GM21360 (cell line): Measurements from ENCODE around the gene CDYL.

Source experiments
- ATAC-seq: cut with Tn5 transposase; IDR thresholded peaks from one replicate; pipeline ENCODE4 v1.9.1; 2021; ENCODE audit warnings: mild to moderate bottlenecking, moderate library complexity; ENCODE audit not compliant: unreplicated experiment

The CDYL gene

GRCh38 chr6:4957521-4958231, 181.5 kb downstream of the CDYL start:
- ATAC-seq = no peak

- ATAC-seq = no peak
Measured at GRCh38 chr6:4958624-4959023, 182.4 kb downstream of the CDYL start.

- no peak for ATAC-seq
Measured at GRCh38 chr6:4961322-4962168, 185.3 kb downstream of the CDYL start.

- no peak for ATAC-seq
Measured at GRCh38 chr6:4962905-4963304, 186.7 kb downstream of the CDYL start.

- no peak for ATAC-seq
Measured at GRCh38 chr6:4964675-4965561, 188.7 kb downstream of the CDYL start.

- ATAC-seq = no peak
Measured at GRCh38 chr6:4965562-4966389, 189.6 kb downstream of the CDYL start.

GRCh38 chr6:4967301-4968030, 191.3 kb downstream of the CDYL start:
- ATAC-seq = no peak

GRCh38 chr6:4969609-4970285, 193.5 kb downstream of the CDYL start:
- no peak for ATAC-seq

GRCh38 chr6:4970739-4971395, 194.7 kb downstream of the CDYL start:
- no peak for ATAC-seq

GRCh38 chr6:4971851-4972250, 195.6 kb downstream of the CDYL start:
- no peak for ATAC-seq

- ATAC-seq = no peak
Measured at GRCh38 chr6:4972438-4972837, 196.2 kb downstream of the CDYL start.

- no peak for ATAC-seq
Measured at GRCh38 chr6:4973415-4973814, 197.2 kb downstream of the CDYL start.

- ATAC-seq = no peak
Measured at GRCh38 chr6:4973982-4974745, 198.0 kb downstream of the CDYL start.

GRCh38 chr6:4974962-4975361, 198.8 kb downstream of the CDYL start:
- ATAC-seq = no peak

- no peak for ATAC-seq
Measured at GRCh38 chr6:4975506-4975905, 199.3 kb downstream of the CDYL start.

GRCh38 chr6:4977468-4977867, 201.3 kb downstream of the CDYL start:
- no peak for ATAC-seq

GRCh38 chr6:4979426-4979825, 203.2 kb downstream of the CDYL start:
- ATAC-seq = no peak

- no peak for ATAC-seq
Measured at GRCh38 chr6:4981761-4982160, 205.6 kb downstream of the CDYL start.
